IMR-90 (cell line): Measurements from ENCODE around the gene SCD. TPM values are rescaled to one million over a fixed set of nuclear protein-coding genes. Genes with fewer than 3 reads are reported as not detected.

Experiments used
- ATAC-seq: fragments of 200-7000 bp; cut with Tn5 transposase; 2 replicates; pipeline ENCODE4 v1.9.1; 2020; ENCODE audit warnings: low read depth, mild to moderate bottlenecking, moderate library complexity
- BruUV-seq: library from RNA; stranded (reverse); fragments of 400-500 nt; replicated peaks from 2 replicates; lab custom pipeline; 2021; lab: Mats Ljungman, UMichigan
- CTCF ChIA-PET: fragments of 300-600 bp; formaldehyde crosslinking; extraction: SDS; loops from one replicate; lab custom pipeline; 2021; ENCODE audit warnings: antibody characterized with exemption; lab: Yijun Ruan, JAX
- POLR2A ChIA-PET: fragments of 300-600 bp; sonication (Branson Sonifier 250); formaldehyde crosslinking; loops from one replicate; lab custom pipeline; 2022; ENCODE audit warnings: antibody characterized with exemption; ENCODE audit not compliant: unreplicated experiment; lab: Charles Lee
- DNase-seq: peaks from one replicate; pipeline ENCODE4 v3.0.0; 2013
- H2AFZ ChIP-seq: replicated peaks from 2 replicates; pipeline ENCODE3; 2013; ENCODE audit warnings: low read length, mild to moderate bottlenecking; ENCODE audit not compliant: poor library complexity
- H2AK5ac ChIP-seq: 2 replicates; pipeline ENCODE4 v1.6.1; 2013; ENCODE audit warnings: low read depth, low read length, inconsistent platforms
- H2AK9ac ChIP-seq: replicated peaks from 2 replicates; pipeline ENCODE3; 2013; ENCODE audit warnings: mild to moderate bottlenecking, low read depth, low read length, moderate library complexity; ENCODE audit not compliant: poor library complexity
- H2BK120ac ChIP-seq: 2 replicates; pipeline ENCODE4 v1.6.1; 2013; ENCODE audit warnings: low read depth, low read length, inconsistent platforms
- H2BK15ac ChIP-seq: 3 replicates; pipeline ENCODE4 v1.6.1; 2013; ENCODE audit warnings: low read depth, low read length, inconsistent platforms
- H2BK20ac ChIP-seq: 2 replicates; pipeline ENCODE4 v1.6.1; 2013; ENCODE audit warnings: low read depth, mild to moderate bottlenecking, inconsistent platforms, low read length, moderate library complexity
- H2BK5ac ChIP-seq: 2 replicates; pipeline ENCODE4 v1.6.1; 2013; ENCODE audit warnings: mild to moderate bottlenecking, low read depth, low read length, inconsistent platforms; ENCODE audit not compliant: poor library complexity, severe bottlenecking
- H3K14ac ChIP-seq: replicated peaks from 2 replicates; pipeline ENCODE4 v1.6.1; 2013; ENCODE audit warnings: low read depth, low read length, inconsistent platforms
- H3K18ac ChIP-seq: 2 replicates; pipeline ENCODE4 v1.6.1; 2013; ENCODE audit warnings: low read depth, low read length, control low read depth
- H3K23ac ChIP-seq: 2 replicates; pipeline ENCODE4 v1.6.1; 2013; ENCODE audit warnings: low read depth, low read length, inconsistent platforms
- H3K27ac ChIP-seq: 2 replicates; pipeline ENCODE4 v1.5.1; 2013; ENCODE audit warnings: mild to moderate bottlenecking, control low read depth, low read length; ENCODE audit not compliant: insufficient read depth
- H3K27me3 ChIP-seq: 2 replicates; pipeline ENCODE4 v1.6.1; 2013; ENCODE audit warnings: low read length; ENCODE audit not compliant: control insufficient read depth, insufficient read depth
- H3K36me3 ChIP-seq: 2 replicates; pipeline ENCODE4 v1.6.1; 2013; ENCODE audit warnings: low read length, mixed read lengths; ENCODE audit not compliant: control insufficient read depth, insufficient read depth
- H3K4ac ChIP-seq: 2 replicates; pipeline ENCODE4 v1.6.1; 2013; ENCODE audit warnings: low read depth, low read length, inconsistent platforms
- H3K4me1 ChIP-seq: 2 replicates; pipeline ENCODE4 v1.6.1; 2013; ENCODE audit warnings: low read length, mixed read lengths; ENCODE audit not compliant: control insufficient read depth, insufficient read depth
- H3K4me2 ChIP-seq: 2 replicates; pipeline ENCODE4 v1.6.1; 2013; ENCODE audit warnings: low read depth, mild to moderate bottlenecking, control low read depth, low read length, moderate library complexity
- H3K4me3 ChIP-seq: 2 replicates; pipeline ENCODE4 v1.5.1; 2013; ENCODE audit warnings: low read depth, mild to moderate bottlenecking, control low read depth, low read length, moderate library complexity; ENCODE audit not compliant: insufficient read depth
- H3K56ac ChIP-seq: 2 replicates; pipeline ENCODE4 v1.6.1; 2013; ENCODE audit warnings: low read length, inconsistent platforms; ENCODE audit not compliant: insufficient read depth; ENCODE audit errors: extremely low read depth
- H3K79me1 ChIP-seq, 2 experiments: 2 replicates each; pipeline ENCODE4 v1.6.1; 2013; ENCODE audit warnings: low read length in 2 of 2, inconsistent platforms in 1 of 2, low read depth in 1 of 2
- H3K9ac ChIP-seq: 2 replicates; pipeline ENCODE4 v1.6.1; 2013; ENCODE audit warnings: low read depth, low read length, control low read depth
- H3K9me1 ChIP-seq: 2 replicates; pipeline ENCODE4 v1.6.1; 2013; ENCODE audit warnings: low read length, inconsistent platforms; ENCODE audit not compliant: insufficient read depth
- H3K9me3 ChIP-seq: 2 replicates; pipeline ENCODE4 v1.6.1; 2013; ENCODE audit warnings: low read length; ENCODE audit not compliant: control insufficient read depth, insufficient read depth
- H4K20me1 ChIP-seq: 2 replicates; pipeline ENCODE4 v1.6.1; 2013; ENCODE audit warnings: low read length, inconsistent platforms; ENCODE audit not compliant: insufficient read depth
- H4K5ac ChIP-seq: 2 replicates; pipeline ENCODE4 v1.6.1; 2013; ENCODE audit warnings: mild to moderate bottlenecking, low read depth, low read length, control low read depth
- H4K8ac ChIP-seq, 2 experiments: 2 replicates each; pipeline ENCODE4 v1.6.1; 2013; ENCODE audit warnings: low read depth in 2 of 2, low read length in 2 of 2, control low read depth in 1 of 2, inconsistent platforms in 1 of 2
- H4K91ac ChIP-seq: 2 replicates; pipeline ENCODE4 v1.6.1; 2013; ENCODE audit warnings: low read depth, low read length, inconsistent platforms; ENCODE audit not compliant: insufficient read depth
- BHLHE40 ChIP-seq: fragments of 150-350 bp; IDR thresholded peaks from 2 replicates; pipeline ENCODE4 v1.6.1; 2016; ENCODE audit warnings: mild to moderate bottlenecking, low read depth, low read length
- CEBPB ChIP-seq: IDR thresholded peaks from 2 replicates; pipeline ENCODE4 v1.6.1; 2012; ENCODE audit warnings: low read depth, low read length, improper control_type of control experiment
- CHD1 ChIP-seq: IDR thresholded peaks from 2 replicates; pipeline ENCODE4 v1.6.1; 2012; ENCODE audit warnings: low read depth, low read length, improper control_type of control experiment
- CTCF ChIP-seq: conservative IDR thresholded peaks from 2 replicates; pipeline ENCODE4 v1.5.1; 2012; ENCODE audit warnings: mild to moderate bottlenecking, low read depth, low read length, improper control_type of control experiment
- ELK1 ChIP-seq: fragments of 150-350 bp; IDR thresholded peaks from 2 replicates; pipeline ENCODE4 v1.6.1; 2016; ENCODE audit warnings: low read depth, mild to moderate bottlenecking, low read length, moderate library complexity, borderline replicate concordance
- FOS ChIP-seq: fragments of 150-350 bp; IDR thresholded peaks from 2 replicates; pipeline ENCODE4 v1.6.1; 2016; ENCODE audit warnings: low read depth, low read length
- MAFK ChIP-seq: IDR thresholded peaks from 2 replicates; pipeline ENCODE4 v1.6.1; 2012; ENCODE audit warnings: low read depth, low read length, improper control_type of control experiment
- MAZ ChIP-seq: IDR thresholded peaks from 2 replicates; pipeline ENCODE4 v1.6.1; 2012; ENCODE audit warnings: low read depth, mild to moderate bottlenecking, low read length, improper control_type of control experiment, moderate library complexity, borderline replicate concordance
- MXI1 ChIP-seq: IDR thresholded peaks from 2 replicates; pipeline ENCODE4 v1.6.1; 2012; ENCODE audit warnings: low read depth, mild to moderate bottlenecking, low read length, moderate library complexity, borderline replicate concordance
- NFE2L2 ChIP-seq: fragments of 150-350 bp; IDR thresholded peaks from 2 replicates; pipeline ENCODE4 v1.6.1; 2016; ENCODE audit warnings: low read depth, mild to moderate bottlenecking, low read length
- POLR2A ChIP-seq: IDR thresholded peaks from 2 replicates; pipeline ENCODE4 v1.6.1; 2012; ENCODE audit warnings: mild to moderate bottlenecking, low read depth, low read length
- RAD21 ChIP-seq: IDR thresholded peaks from 2 replicates; pipeline ENCODE4 v1.6.1; 2012; ENCODE audit warnings: low read length, improper control_type of control experiment
- RCOR1 ChIP-seq: IDR thresholded peaks from 2 replicates; pipeline ENCODE4 v1.6.1; 2012; ENCODE audit warnings: mild to moderate bottlenecking, low read length, improper control_type of control experiment; ENCODE audit not compliant: insufficient replicate concordance
- RFX5 ChIP-seq: IDR thresholded peaks from 2 replicates; pipeline ENCODE4 v1.8.0; 2012; ENCODE audit warnings: low read depth, mild to moderate bottlenecking, low read length, moderate library complexity
- SMC3 ChIP-seq: fragments of 150-350 bp; IDR thresholded peaks from 2 replicates; pipeline ENCODE4 v1.6.1; 2016; ENCODE audit warnings: low read depth, mild to moderate bottlenecking, antibody characterized with exemption, low read length, moderate library complexity
- USF2 ChIP-seq: fragments of 150-350 bp; IDR thresholded peaks from 2 replicates; pipeline ENCODE4 v1.6.1; 2017; ENCODE audit warnings: mild to moderate bottlenecking, antibody characterized with exemption, low read length, low read depth
- WGBS, 2 experiments: methylation state at CpG; one replicate each; pipeline versions ENCODE4 v1.1.5 to v1.1.7; 2013; ENCODE audit warnings: missing lambda C conversion rate in 2 of 2; ENCODE audit not compliant: insufficient read length in 1 of 2; ENCODE audit errors: extremely low coverage in 2 of 2; 5-methylcytosine and 5-hydroxymethylcytosine counted together
- dilution Hi-C: fragments of 300-500 bp; cut with HindIII; formaldehyde crosslinking; loops from one replicate; pipeline ENCODE4 v1.14.3; 2018; ENCODE audit warnings: low sequenced_read_pairs; ENCODE audit not compliant: unreplicated experiment
- in situ Hi-C: fragments of 300-500 bp; cut with MboI; formaldehyde crosslinking; loops from 3 replicates; pipeline ENCODE4 v1.14.3; 2019; ENCODE audit warnings: low sequenced_read_pairs, inconsistent platforms, mixed read lengths
- intact Hi-C: fragments of 100-400 bp; cut with micrococcal nuclease; formaldehyde crosslinking; loops from 2 replicates; pipeline ENCODE4 v1.10.0; 2022
- polyA plus RNA-seq, 3 experiments: library from polyadenylated mRNA; depleted of rRNA; stranded (reverse); fragments of >200 nt; gene quantifications; 2 replicates each; pipeline ENCODE4 v1.2.3, GENCODE V29; 2012; ENCODE audit warnings: low replicate concordance in 1 of 3
- total RNA-seq: library from RNA; depleted of rRNA; stranded (reverse); fragments of >200 nt; gene quantifications from 2 replicates; pipeline ENCODE4 v1.2.3, GENCODE V29; 2012

The SCD gene
- total and polyA plus RNA-seq, 2 of the 4 experiments (the other 2 are of a cell fraction), result 50.7 to 65.1 TPM

GRCh38 chr10:100330079-100330478 lies 17.0 kb upstream of the SCD start, which contains the start of gene PKD2L1:
TSS of gene PKD2L1 (minus strand) at chr10:100330228. CDS start at chr10:100330103, 125 bp downstream.
- H3K4me2 ChIP-seq, result no peak within 1 kb of the TSS
- no peak within 1 kb of the TSS for H3K4ac ChIP-seq
- POLR2A ChIA-PET, result no interaction called here
- intact Hi-C loops, result no loop called here
- CTCF ChIA-PET, result interaction anchor here (0.7 kb wide), 1 partner anchor 206 kb away, joined by 3 read pairs; the partner anchor contains the start of gene HIF1AN
- no peak for TF ChIP-seq POLR2A
- no peak for TF ChIP-seq MAFK
- no peak for TF ChIP-seq USF2
- TF ChIP-seq NFE2L2, result no peak
- no peak for TF ChIP-seq CHD1
- no peak for TF ChIP-seq MAZ
- no peak for TF ChIP-seq SMC3
- no peak for TF ChIP-seq FOS
- TF ChIP-seq RFX5, result no peak
- TF ChIP-seq CTCF, result no peak
- TF ChIP-seq CEBPB, result no peak
- no peak for TF ChIP-seq BHLHE40
- TF ChIP-seq RAD21, result no peak
- TF ChIP-seq ELK1, result no peak
- no peak for TF ChIP-seq MXI1
- TF ChIP-seq RCOR1, result no peak
- no peak within 1 kb of the TSS for H4K5ac ChIP-seq
- no peaks in the 10 kb centered on the region for H3K79me1 ChIP-seq
- no peaks in the 10 kb centered on the region for H3K9me1 ChIP-seq
- dilution Hi-C loops, result no loop called here
- H3K4me3 ChIP-seq, result no peak within 1 kb of the TSS
- no peak within 1 kb of the TSS for H3K56ac ChIP-seq
- no peak within 1 kb of the TSS for H2BK15ac ChIP-seq
- no peak within 1 kb of the TSS for H4K91ac ChIP-seq
- no peak within 1 kb of the TSS for H2AFZ ChIP-seq
- H4K20me1 ChIP-seq, result no peaks in the 10 kb centered on the region
- no peak within 1 kb of the TSS for H2BK5ac ChIP-seq
- ATAC-seq, result no peak
- in situ Hi-C loops, result loop anchor here (25.0 kb wide), 1 partner anchor 557 kb away; no protein-coding TSS in a partner anchor
- no peaks in the 10 kb centered on the region for H3K36me3 ChIP-seq
- no peak within 1 kb of the TSS for H3K23ac ChIP-seq
- no peak within 1 kb of the TSS for H2AK9ac ChIP-seq
- peaks cover 56% of the 10 kb centered on the region for H3K27me3 ChIP-seq
- no peak within 1 kb of the TSS for H3K14ac ChIP-seq
- WGBS, 2 experiments, result 7% methylated on average over 3 of the region's 5 CpGs; no CpG with 5 or more reads in 1 of the 2 experiments
- H2AK5ac ChIP-seq, result no peak within 1 kb of the TSS
- no peak within 1 kb of the TSS for H2BK120ac ChIP-seq
- BruUV-seq, result no TSS peak
- DNase-seq, result no peak
- no peak within 1 kb of the TSS for H2BK20ac ChIP-seq
- no peaks in the 10 kb centered on the region; the same call in 1 of the 2 replicates for H3K9me3 ChIP-seq
- H3K9ac ChIP-seq, result no peak within 1 kb of the TSS
- no peak within 1 kb of the TSS for H3K27ac ChIP-seq
- no peak within 1 kb of the TSS for H3K18ac ChIP-seq
- H3K4me1 ChIP-seq, result no peaks in the 10 kb centered on the region
- no peak within 1 kb of the TSS for H4K8ac ChIP-seq
